ENCODE data around the gene THAP7.
A peak's percentile ranks its signal among the peaks of the same experiment; 100 is the strongest.

The THAP7 gene

DNA sequence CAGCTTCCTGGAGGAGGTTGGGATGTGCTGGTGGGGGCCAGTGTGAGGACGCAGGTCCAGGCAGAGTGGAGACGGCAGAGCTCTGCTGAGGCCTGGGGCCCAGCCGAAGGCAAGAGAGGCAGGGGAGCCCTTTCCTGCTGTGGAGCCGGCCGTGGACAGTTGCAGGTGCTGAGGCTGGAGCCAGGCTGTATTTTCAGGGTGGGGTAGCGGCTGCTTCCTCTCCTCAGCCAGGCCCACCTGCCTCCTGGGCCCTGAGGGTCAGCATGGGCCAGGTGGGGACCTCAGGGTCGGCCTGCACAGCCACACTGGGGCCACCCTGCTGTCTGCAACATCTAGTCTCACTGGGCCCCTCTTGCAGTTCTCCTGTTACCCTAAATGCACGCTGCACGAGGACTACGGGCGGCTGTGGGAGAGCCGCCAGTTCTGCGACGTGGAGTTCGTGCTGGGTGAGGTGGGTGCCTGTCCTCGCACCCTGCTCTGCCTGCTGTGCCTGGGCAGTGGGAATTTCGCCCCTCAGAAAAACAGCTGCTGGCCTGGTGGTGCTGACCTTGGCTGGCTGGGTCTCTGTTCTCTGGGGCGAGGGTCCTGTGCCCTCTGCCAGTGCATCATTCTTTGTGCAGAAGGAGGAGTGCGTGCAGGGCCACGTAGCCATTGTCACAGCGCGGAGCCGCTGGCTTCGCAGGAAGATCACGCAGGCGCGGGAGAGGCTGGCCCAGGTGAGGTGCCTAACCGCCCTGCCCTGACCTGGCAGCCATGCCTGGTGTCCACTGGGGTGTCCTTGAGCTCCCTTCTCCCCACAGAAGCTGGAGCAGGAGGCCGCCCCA, 8.4 kb downstream of the THAP7 start:
- no peak for DNase-seq (ENCODE audit: low read depth)

- no peak for DNase-seq (ENCODE audit: low read depth)
Measured at GRCh38 chr22:20992456-20993303, 9.2 kb downstream of the THAP7 start.

DNA sequence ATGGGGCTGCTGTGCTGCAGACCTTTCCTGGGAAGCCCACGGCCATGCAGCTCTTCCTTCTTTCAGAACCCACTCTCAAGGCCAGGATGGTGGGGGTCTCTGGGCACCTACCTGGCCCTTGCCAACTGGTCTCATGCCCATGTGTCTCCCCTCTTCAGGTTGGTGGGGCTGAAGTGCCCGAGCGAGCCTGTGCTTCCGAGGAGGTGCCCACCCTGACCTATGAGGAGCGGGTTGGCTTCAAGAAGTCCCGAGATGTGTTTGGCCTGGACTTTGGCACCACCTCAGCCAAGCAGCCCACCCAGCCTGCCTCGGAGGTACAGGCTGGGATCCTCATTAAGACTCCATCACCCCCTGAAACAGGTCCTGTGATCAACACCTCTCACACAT, 9.9 kb downstream of the THAP7 start:
- DNase-seq (ENCODE audit: low read depth), result no peak

DNA sequence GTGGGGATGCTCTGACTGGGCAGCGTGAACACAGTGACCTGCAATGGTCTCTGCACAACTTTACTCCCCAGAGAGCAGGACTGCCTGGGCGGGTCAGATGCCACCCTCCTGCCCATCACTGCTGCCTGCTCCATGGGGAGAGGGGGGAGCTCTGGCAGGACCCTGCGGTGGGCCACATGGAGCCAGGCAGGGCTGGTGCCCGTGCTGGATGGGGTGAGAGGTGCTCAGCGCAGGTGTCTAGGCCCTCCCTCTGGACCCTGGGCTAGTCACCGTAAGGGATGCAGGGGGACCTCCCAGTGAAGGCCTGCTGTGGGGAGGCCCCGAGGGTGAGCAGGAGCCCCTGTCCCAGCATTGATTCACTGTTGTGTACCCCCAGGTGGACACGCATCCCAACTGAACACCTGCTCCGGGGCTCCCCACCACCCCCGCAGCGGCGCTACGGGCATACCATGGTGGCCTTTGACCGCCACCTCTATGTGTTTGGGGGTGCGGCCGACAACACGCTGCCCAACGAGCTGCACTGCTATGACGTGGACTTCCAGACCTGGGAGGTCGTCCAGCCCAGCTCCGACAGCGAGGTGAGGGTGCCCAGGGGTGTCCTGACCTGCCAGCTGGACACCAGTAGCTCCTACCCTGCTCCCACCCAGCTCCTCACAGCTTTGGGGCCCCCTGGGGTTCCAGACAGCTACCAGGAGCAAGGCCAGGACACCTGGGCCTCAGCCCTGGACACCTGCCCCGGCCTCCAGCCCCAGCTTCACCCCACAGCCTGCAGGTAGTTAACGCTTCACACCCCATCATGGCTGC, 10.5 kb downstream of the THAP7 start:
- no peak for DNase-seq (ENCODE audit: low read depth)

DNA sequence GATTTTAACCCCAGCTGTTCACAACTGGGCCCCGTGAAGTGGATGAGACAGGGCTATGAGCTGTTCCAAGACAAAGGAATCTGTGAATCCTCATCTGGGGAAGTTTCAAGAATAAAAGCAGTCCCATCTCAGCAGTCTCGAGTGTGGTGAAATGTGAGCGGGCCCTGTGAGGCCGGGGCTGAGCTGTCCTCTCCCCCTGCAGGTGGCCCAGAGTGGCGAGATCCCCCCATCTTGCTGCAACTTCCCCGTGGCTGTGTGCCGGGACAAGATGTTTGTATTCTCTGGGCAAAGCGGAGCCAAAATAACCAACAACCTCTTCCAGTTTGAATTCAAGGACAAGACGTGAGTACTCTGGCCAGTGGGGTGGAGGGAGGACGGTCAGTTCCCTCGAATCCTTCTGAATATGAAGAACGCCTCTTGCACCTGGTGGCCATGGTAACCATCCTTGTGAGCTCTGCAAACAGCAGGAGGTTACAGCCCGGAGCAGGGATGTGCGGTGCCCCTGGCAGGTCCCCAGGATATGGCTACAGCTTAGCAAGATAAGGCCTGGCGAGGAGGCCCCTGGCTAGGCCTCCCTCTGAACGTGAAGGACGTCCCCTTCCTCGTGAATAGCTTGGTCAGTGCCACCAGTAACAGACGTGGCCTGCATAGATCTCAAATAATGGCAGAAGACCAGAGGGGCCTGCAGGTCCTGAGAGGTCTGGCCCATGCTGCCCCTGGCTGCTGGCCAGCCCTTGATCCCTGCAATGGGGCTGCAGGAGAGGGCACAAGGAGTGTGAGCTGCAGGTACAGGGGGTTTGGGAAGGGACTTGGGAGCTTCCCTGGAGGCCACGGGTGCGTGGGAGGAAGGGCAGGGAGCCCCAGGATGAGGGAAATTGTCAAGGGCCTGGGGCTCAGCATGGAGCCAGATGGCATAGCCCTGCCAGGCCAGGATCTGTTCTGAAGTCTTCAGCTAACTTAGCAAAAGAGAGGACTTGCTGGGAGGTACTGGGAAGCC, 11.4 kb downstream of the THAP7 start:
- no peak for DNase-seq (ENCODE audit: low read depth)

GRCh38 chr22:20989323-20990138, 12.4 kb downstream of the THAP7 start:
- DNase-seq (ENCODE audit: low read depth), result no peak

GRCh38 chr22:20988573-20989322, 13.2 kb downstream of the THAP7 start:
- DNase-seq (ENCODE audit: low read depth), result no peak

DNA sequence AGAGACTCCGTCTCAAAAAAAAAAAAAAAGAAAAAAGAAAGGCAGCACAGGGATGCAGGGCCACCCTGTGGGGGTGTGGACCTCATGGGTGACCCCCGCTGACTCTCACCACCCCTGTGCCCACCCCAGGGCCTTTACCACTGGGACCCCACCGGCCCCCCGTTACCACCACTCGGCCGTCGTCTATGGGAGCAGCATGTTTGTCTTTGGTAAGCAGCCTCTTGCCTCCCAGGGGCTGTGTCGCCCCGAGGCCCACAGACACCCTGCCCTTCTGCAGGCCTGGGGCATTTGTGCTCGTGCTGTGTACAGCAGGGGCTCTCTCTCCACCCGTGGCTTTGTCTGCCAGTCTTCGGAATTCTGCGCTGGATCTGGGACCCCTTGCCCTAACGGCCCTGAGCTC, 14.5 kb downstream of the THAP7 start:
- no peak for DNase-seq (ENCODE audit: low read depth)

DNA sequence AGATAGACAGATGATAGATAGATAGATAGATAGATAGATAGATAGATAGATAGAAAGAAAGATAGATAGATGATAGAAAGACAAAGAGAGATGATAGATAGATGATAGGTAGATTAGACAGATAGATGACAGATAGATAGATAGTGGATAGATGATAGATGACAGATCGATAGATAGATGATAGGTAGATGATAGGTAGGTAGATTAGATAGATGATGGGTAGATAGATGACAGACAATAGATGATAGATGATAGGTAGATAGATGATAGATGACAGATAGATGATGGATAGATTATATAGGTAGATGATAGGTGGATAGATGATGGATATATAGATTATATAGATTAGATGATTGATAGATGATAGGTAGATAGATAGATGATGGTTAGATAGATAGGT, 15.6 kb downstream of the THAP7 start:
- DNase-seq (ENCODE audit: low read depth), result no peak

DNA sequence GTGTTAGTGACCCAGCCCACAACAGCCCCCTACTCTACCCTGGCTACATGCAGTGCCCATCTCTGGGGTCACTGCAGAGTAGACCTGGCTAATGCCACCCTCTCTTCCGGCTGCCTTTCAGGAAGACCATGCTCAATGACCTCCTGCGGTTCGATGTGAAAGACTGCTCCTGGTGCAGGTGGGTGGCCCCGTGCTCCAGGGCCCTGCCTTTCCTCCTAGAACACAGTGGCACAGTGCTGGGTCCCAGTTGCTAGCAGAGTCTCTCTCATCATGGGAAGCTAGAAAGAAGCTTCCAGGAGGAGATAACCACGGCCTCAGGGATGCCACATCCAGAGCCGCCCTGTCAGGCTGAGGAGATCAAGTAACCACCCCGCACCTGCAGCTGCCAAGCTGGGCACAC, 16.2 kb downstream of the THAP7 start:
- DNase-seq (ENCODE audit: low read depth), result no peak

DNA sequence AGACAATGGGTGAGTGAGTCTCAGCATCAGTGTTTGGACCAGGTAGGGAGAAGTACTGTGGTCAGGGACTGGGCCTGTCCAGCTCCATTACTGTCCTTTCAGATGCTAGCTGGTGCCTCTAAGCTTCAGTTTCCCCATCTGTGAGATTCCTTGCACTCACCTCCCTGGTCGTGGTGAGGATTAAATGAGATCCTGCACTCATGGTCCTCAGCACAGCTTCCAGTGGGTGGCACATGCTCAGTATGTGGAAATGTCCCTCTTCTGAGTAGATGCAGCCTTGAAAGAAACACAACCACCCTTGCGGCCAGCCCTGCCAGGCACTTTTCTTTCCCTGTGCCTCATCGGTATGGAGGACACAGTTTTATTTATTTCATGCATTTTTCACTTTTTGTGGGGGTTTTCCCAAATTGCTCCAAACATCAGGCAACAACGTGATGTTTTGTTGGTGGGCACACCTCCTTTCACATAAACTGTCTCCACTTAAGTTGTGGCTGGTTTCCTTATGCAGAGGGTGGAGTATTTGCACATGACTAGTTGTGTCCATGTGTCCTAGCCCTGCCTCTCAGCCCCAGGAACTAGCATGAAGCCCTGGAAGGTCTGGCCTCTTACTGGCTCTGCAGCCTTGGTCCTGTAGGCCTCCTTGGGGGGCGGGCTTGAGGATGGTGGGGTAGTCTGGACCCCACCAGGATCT, 18.7 kb downstream of the THAP7 start:
- DNase-seq (ENCODE audit: low read depth), result no peak

DNA sequence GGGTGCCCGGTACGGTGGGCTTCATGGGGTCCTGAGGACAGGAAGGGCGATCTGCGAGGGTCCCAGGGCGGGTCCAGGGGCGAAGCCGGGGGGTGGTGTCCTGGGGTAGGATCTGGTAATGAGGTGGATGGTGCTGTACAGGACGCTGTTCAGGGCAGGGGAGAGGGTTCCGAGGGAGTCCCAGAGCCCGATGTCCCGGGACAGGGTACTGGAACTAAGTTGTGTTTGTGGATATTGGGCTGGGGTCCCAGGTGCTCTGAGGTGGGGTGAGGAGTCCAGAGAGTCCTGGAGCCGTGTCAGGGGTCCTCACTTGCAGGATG, 19.4 kb downstream of the THAP7 start:
- no peak for DNase-seq (ENCODE audit: low read depth)

- peak; percentile 53 for DNase-seq (ENCODE audit: low read depth)
Measured at GRCh38 chr22:20981787-20982562, 19.9 kb downstream of the THAP7 start, which contains the start of gene LZTR1. Gene LZTR1 (plus strand): TSS chr22:20982297. CDS start chr22:20982372, 75 bp downstream.

DNA sequence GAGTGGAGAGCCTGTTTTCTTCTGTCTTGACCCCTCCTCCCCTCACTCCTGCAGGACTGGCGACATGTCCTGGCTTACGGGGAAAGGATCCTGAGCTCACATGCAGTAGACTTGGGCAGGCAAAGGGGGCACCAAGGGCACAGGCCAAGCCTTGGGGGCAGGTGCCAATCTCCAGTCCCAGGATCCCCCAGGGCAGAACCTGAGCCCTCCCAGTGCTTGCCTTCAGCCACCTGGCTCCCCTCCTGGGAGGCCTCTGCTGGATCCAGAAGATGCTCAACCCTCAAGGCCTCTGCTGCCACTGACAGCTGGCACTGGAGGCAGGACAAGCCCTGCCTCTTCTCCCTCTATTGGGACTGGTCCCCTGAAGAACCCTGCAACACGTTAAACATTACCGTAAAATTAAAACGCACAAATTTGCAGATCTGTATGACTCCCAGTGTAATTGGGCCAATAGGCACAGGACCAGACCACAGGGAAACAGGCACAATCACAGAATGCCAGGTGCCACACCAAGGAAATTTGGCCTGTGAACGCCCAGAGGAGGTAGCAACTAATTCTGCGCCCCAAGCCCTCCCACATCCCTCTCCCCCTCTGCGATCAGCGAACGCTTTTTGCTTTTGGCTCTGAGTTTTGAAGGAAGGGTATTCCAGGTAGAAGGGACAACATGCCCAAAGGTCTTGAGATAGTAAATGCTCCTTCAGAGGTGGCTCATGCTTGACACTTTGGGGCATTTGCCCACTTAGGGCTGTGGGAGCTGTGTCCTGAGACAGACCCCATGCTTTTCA, 20.8 kb downstream of the THAP7 start:
- no peak for DNase-seq (ENCODE audit: low read depth)

- no peak for DNase-seq (ENCODE audit: low read depth)
Measured at GRCh38 chr22:20980523-20980922, 21.4 kb downstream of the THAP7 start.

DNA sequence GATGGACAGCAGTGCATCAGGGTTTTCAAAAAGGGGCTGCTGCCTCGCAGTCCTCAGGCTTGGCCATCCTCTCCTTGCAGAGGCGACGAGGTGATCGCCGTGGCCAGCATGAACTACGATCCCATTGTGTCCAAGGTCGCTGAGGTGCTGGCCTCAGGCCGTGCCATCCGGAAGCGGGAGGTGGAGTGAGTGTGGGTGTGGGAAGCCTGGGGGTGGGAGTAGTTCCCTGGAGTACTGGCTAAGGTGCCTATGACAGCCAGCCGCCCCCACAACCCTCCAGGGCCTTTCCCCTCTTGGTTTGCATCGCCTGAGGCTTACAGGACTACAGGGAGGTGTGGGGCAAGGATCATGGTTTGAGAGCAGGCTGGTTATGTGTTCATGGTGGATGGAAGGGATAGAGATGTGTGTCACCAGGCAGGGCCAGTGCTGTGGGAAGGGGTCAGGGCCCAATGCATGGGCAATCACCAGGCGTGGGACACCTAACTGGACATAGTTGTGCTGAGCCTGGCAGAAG, 21.9 kb downstream of the THAP7 start:
- no peak for DNase-seq (ENCODE audit: low read depth)

DNA sequence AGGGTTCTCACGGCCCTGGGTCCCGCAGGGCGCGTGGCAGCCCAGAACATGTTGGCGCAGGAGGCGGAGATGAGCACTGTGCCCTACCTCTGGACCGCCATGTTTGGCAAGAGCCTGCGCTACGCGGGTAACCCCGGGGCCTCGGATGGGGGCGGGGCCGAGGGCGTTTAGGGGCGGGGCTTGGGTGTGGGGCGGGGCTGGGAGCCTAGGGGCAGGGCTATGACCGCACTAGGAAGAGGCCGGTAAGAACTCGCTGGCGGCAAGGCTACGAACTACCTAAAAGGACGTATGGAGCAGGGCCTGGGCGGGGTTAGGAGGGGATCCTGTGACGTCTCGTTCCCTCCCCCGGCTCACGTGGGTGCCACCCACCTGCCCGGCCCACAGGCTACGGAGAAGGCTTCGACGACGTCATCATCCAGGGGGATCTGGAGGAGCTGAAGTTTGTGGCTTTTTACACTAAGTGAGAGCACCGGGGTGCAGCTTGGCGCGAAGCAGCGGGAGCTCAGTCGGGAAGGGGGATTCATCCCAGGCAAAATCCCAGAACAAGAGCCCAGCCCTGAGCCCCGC, 22.6 kb downstream of the THAP7 start:
- peak; percentile 28 for DNase-seq (ENCODE audit: low read depth)

All from activated T-cell treated with anti-CD3 and anti-CD28 coated beads for 1 hour (primary cell).